Measurements from ENCODE around the gene CCDC54.

CCDC54 gene

GRCh38 chr3:107366766-107367165 lies 10.5 kb upstream of the CCDC54 start (continued):
- TF ChIP-seq ZNF501 (tag by site-specific recombination; IDR thresholded peaks at IDR 0.05) (no peak), ZNF747 (tag by site-specific recombination; IDR thresholded peaks at IDR 0.05) (no peak), ZNF707 (tag by site-specific recombination; IDR thresholded peaks at IDR 0.05) (no peak), ZNF426 (tag by site-specific recombination; IDR thresholded peaks at IDR 0.05) (no peak)

DNA sequence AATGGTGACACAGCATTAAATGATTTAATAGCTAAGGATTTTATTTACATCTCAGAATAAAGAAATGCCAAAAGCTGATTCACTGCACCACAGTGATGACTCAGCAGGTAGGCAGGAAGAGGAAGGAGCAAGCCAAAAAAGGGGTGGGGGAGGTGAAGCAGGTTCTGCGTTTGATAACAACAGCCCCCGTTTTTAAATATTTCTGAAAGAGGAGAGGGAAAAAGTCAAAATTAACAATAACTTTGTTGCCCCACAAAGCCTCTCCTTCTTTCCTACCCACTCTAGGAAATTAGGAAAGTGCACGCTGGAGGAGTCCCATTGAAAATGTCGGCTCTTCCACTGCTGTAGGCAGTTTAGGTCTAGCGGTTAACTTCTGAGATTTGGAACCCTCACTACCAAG lies 9.9 kb upstream of the CCDC54 start:
- H3K9me3 ChIP-seq (ENCODE audit: control insufficient read depth, insufficient read depth, low read depth, low read length), result no peaks in the 10 kb centered on the region
- H3K4me3 ChIP-seq (ENCODE audit: low read depth, low read length), result no peak overlapping the region
- no peak overlapping the region for H3K27ac ChIP-seq (ENCODE audit: extremely low read depth, low read depth, low read length)
- POLR2A ChIA-PET, result no interaction called here
- TF ChIP-seq, protein P1, sequence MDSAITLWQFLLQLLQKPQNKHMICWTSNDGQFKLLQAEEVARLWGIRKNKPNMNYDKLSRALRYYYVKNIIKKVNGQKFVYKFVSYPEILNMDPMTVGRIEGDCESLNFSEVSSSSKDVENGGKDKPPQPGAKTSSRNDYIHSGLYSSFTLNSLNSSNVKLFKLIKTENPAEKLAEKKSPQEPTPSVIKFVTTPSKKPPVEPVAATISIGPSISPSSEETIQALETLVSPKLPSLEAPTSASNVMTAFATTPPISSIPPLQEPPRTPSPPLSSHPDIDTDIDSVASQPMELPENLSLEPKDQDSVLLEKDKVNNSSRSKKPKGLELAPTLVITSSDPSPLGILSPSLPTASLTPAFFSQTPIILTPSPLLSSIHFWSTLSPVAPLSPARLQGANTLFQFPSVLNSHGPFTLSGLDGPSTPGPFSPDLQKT (IDR thresholded peaks at IDR 0.05; ENCODE audit: borderline replicate concordance, low read depth, low read length), result no peak
- TF ChIP-seq, protein P2, sequence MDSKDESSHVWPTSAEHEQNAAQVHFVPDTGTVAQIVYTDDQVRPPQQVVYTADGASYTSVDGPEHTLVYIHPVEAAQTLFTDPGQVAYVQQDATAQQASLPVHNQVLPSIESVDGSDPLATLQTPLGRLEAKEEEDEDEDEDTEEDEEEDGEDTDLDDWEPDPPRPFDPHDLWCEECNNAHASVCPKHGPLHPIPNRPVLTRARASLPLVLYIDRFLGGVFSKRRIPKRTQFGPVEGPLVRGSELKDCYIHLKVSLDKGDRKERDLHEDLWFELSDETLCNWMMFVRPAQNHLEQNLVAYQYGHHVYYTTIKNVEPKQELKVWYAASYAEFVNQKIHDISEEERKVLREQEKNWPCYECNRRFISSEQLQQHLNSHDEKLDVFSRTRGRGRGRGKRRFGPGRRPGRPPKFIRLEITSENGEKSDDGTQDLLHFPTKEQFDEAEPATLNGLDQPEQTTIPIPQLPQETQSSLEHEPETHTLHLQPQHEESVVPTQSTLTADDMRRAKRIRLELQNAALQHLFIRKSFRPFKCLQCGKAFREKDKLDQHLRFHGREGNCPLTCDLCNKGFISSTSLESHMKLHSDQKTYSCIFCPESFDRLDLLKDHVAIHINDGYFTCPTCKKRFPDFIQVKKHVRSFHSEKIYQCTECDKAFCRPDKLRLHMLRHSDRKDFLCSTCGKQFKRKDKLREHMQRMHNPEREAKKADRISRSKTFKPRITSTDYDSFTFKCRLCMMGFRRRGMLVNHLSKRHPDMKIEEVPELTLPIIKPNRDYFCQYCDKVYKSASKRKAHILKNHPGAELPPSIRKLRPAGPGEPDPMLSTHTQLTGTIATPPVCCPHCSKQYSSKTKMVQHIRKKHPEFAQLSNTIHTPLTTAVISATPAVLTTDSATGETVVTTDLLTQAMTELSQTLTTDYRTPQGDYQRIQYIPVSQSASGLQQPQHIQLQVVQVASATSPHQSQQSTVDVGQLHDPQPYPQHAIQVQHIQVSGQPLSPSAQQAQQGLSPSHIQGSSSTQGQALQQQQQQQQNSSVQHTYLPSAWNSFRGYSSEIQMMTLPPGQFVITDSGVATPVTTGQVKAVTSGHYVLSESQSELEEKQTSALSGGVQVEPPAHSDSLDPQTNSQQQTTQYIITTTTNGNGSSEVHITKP (tag by site-specific recombination; IDR thresholded peaks at IDR 0.05), result peak; percentile 45
- CTCF ChIA-PET, result no interaction called here
- H3K36me3 ChIP-seq (ENCODE audit: control insufficient read depth in 2 of 2, insufficient read depth in 1 of 2, low read length in 2 of 2), result no peaks in the 10 kb centered on the region
- no peaks in the 10 kb centered on the region for H3K4me1 ChIP-seq (ENCODE audit: control insufficient read depth, insufficient read depth, low read length)

DNA sequence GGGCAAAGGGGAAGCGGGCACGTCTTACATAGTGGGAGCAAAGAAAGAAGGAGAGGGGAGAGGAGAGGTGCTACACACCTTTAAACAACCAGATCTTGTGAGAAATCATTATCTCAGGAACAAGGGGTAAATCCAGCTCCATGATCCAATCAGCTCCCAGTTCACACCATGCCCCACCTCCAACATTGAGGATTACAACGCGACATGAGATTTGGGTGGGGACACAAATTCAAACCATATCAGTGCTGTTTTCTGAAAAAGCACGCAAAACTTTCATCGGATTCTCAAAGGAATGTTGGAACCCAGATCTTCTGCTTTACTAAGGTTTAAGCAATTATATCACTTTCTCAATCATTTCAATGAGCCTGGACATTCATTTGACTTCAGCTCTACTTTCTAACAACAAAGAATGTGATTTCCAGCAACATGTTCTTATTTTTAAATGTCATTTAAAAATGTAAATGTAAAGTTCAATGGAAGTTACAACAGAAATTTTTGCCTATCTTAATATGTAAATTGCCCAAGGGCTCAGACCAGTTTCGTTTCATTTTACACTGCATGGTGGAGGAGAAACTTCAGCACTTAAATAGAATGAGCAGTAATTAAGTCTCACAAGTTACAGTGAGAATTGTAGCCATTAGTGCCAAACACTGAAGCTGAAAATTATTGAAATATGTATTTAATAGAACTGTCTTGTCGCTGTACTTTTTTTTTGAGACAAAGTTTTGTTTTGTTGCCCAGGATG lies 8.4 kb upstream of the CCDC54 start:
- H3K9me3 ChIP-seq (ENCODE audit: control insufficient read depth, insufficient read depth, low read depth, low read length), result no peaks in the 10 kb centered on the region
- no peak overlapping the region for H3K4me3 ChIP-seq (ENCODE audit: low read depth, low read length)
- ChIA-PET CTCF (interaction anchor here (0.7 kb wide), 1 partner anchor 230 kb away, joined by 3 read pairs; no protein-coding TSS in a partner anchor), POLR2A (no interaction called here)
- no peak for TF ChIP-seq ZSCAN18 (tag by site-specific recombination; IDR thresholded peaks at IDR 0.05)
- TF ChIP-seq, protein P3, sequence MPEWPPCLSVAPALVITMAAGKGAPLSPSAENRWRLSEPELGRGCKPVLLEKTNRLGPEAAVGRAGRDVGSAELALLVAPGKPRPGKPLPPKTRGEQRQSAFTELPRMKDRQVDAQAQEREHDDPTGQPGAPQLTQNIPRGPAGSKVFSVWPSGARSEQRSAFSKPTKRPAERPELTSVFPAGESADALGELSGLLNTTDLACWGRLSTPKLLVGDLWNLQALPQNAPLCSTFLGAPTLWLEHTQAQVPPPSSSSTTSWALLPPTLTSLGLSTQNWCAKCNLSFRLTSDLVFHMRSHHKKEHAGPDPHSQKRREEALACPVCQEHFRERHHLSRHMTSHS (tag by site-specific recombination; IDR thresholded peaks at IDR 0.05), result no peak
- TF ChIP-seq ZNF169 (tag by site-specific recombination; IDR thresholded peaks at IDR 0.05), result no peak
- no peak for TF ChIP-seq ZNF335 (tag by site-specific recombination; conservative IDR thresholded peaks at IDR 0.05)
- no peaks in the 10 kb centered on the region for H3K36me3 ChIP-seq (ENCODE audit: control insufficient read depth in 2 of 2, insufficient read depth in 1 of 2, low read length in 2 of 2)
- H3K4me1 ChIP-seq (ENCODE audit: control insufficient read depth, insufficient read depth, low read length), result no peaks in the 10 kb centered on the region
- no peak overlapping the region for H3K27ac ChIP-seq (ENCODE audit: extremely low read depth, low read depth, low read length)

- no peaks in the 10 kb centered on the region for H3K36me3 ChIP-seq (ENCODE audit: control insufficient read depth in 2 of 2, insufficient read depth in 1 of 2, low read length in 2 of 2)
- no peak overlapping the region for H3K27ac ChIP-seq (ENCODE audit: extremely low read depth, low read depth, low read length)
- ChIA-PET CTCF (interaction anchor here (0.7 kb wide), 1 partner anchor 230 kb away, joined by 3 read pairs; no protein-coding TSS in a partner anchor), POLR2A (no interaction called here)
- H3K4me1 ChIP-seq (ENCODE audit: control insufficient read depth, insufficient read depth, low read length), result no peaks in the 10 kb centered on the region
- no peaks in the 10 kb centered on the region for H3K9me3 ChIP-seq (ENCODE audit: control insufficient read depth, insufficient read depth, low read depth, low read length)
- H3K4me3 ChIP-seq (ENCODE audit: low read depth, low read length), result no peak overlapping the region
- TF ChIP-seq MYNN (tag by site-specific recombination; IDR thresholded peaks at IDR 0.05; ENCODE audit: borderline replicate concordance) (no peak), ZNF785 (tag by site-specific recombination; IDR thresholded peaks at IDR 0.05) (no peak), ZNF292 (tag by site-specific recombination; IDR thresholded peaks at IDR 0.05; ENCODE audit: borderline replicate concordance, low read depth) (no peak), FEZF1 (tag by site-specific recombination; IDR thresholded peaks at IDR 0.05) (no peak), ZNF530 (tag by site-specific recombination; IDR thresholded peaks at IDR 0.05; ENCODE audit: low read depth) (no peak), ZNF707 (tag by site-specific recombination; IDR thresholded peaks at IDR 0.05) (no peak), ZNF148 (tag by site-specific recombination; IDR thresholded peaks at IDR 0.05; ENCODE audit: borderline replicate concordance) (no peak), ZNF777 (tag by site-specific recombination; IDR thresholded peaks at IDR 0.05; ENCODE audit: borderline replicate concordance) (no peak), ZNF768 (tag by site-specific recombination; IDR thresholded peaks at IDR 0.05) (no peak), ZEB2 (tag by site-specific recombination; IDR thresholded peaks at IDR 0.05) (no peak)
Measured at GRCh38 chr3:107369791-107370190, 7.4 kb upstream of the CCDC54 start.
